ENCODE data around the gene TSC22D1.

- no peak for TF ChIP-seq NR1H2 (CRISPR knock-in tag; IDR thresholded peaks at IDR 0.05)
- no peak for TF ChIP-seq CTCF (IDR thresholded peaks at IDR 0.05)
- no peak for TF ChIP-seq ZNF121 (CRISPR knock-in tag; IDR thresholded peaks at IDR 0.05)
- TF ChIP-seq USF1 (CRISPR knock-in tag; IDR thresholded peaks at IDR 0.05) = no peak
- no peak for TF ChIP-seq ATF1 (CRISPR knock-in tag; IDR thresholded peaks at IDR 0.05)
- TF ChIP-seq ELF4 (CRISPR knock-in tag; IDR thresholded peaks at IDR 0.05; ENCODE audit: low read depth) = no peak
- no peak for TF ChIP-seq E2F4 (CRISPR knock-in tag; IDR thresholded peaks at IDR 0.05; ENCODE audit: borderline replicate concordance, low read depth)
- TF ChIP-seq E2F1 (CRISPR knock-in tag; IDR thresholded peaks at IDR 0.05) = no peak
- no peak for TF ChIP-seq PRDM15 (CRISPR knock-in tag; IDR thresholded peaks at IDR 0.05)
Observed at GRCh38 chr13:44506719-44507118, 69.4 kb downstream of the TSC22D1 start.

All from WTC11 (cell line).